Dedifferentiated amniotic fluid mesenchymal stem cell (primary cell): ENCODE data around the gene LTK.
"Not testable (repeated sequence)": the region's sequence is repeated elsewhere in the genome, so short reads cannot be mapped to it uniquely, and the experiment has no call there.

Experiments
- DNase-seq: peaks from one replicate; pipeline ENCODE4 v3.0.0-alpha.2; 2016; ENCODE audit errors: extremely low spot score

Gene LTK

GRCh38 chr15:41474941-41475340, 38.7 kb downstream of the LTK start:
- DNase-seq, result no peak

GRCh38 chr15:41474436-41474835, 39.2 kb downstream of the LTK start:
- no peak for DNase-seq

GRCh38 chr15:41473418-41473817, 40.2 kb downstream of the LTK start:
- no peak for DNase-seq

- not testable (repeated sequence) for DNase-seq
Measured at GRCh38 chr15:41469644-41470043, 44.0 kb downstream of the LTK start.

DNA sequence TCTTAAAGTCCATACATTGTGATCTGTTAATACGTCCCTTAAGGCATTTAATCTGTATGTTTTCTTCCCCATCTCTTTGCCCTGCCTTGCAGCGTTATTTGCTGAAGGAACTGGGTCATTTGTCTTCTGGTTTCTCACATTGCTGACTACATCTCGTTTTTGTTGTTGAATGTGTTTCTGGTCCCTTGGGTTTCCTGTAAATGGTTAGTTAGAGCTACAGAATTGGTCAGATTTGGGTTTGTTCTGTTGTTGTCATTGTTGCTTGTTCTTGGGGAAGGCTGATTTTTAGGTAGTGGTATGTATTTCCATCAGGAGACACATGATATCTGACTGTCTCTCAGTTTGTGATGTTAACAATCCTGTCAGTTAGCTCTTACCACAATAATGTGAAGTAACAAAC, 46.9 kb downstream of the LTK start:
- DNase-seq, result no peak

DNA sequence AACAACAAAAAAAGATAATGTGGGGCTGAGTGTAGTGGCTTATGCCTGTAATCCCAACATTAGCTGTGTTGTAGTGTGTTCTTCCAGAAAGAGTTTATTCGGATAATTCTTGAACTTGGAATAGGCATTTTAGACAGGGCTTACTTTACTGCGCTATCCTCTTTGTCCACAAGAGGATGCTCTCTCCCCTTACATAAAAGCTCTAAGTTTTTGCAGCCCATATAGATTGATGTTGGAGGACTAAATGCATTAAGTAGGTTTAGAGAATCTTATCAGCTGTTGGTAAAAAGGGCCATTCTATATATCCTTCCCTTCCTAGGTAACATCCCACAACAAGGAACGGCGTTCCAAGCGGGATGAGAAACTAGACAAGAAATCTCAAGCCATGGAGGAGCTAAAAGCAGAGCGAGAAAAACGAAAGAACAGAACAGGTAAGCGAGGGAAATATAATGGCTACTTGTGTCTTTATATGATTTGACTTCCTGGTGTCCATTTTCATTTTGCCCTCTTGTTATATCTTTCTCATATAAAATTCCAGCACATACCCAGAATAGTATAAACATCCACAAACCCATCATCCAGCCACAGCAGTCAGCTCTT, 47.7 kb downstream of the LTK start:
- peak; percentile 20 for DNase-seq

GRCh38 chr15:41464889-41465580, 48.6 kb downstream of the LTK start:
- no peak for DNase-seq

- no peak for DNase-seq
Measured at GRCh38 chr15:41462084-41462795, 51.4 kb downstream of the LTK start.
